Measurements from ENCODE around the gene ZMYM5. TPM values are rescaled to one million over a fixed set of nuclear protein-coding genes. Genes with fewer than 3 reads are reported as not detected.
A peak's percentile ranks its signal among the peaks of the same experiment; 100 is the strongest.
"Not testable (repeated sequence)": the region's sequence is repeated elsewhere in the genome, so short reads cannot be mapped to it uniquely, and the experiment has no call there.

The ZMYM5 gene
- total RNA-seq (10 to 100 TPM; 23.0 to 26.3 TPM), total RNA-seq (53.1 to 57.1 reads per million in 2 donors)

- ATAC-seq, result peak; percentile 87
- peaks cover 3% of the 10 kb centered on the region for H3K36me3 Mint-ChIP-seq (ENCODE audit: low read depth)
These were observed at the start of gene ZMYM5 for GRCh38 chr13:19863323-19864023. ZMYM5 (minus strand) TSS chr13:19863649; CDS start chr13:19852180, 11,469 bp downstream.

DNA sequence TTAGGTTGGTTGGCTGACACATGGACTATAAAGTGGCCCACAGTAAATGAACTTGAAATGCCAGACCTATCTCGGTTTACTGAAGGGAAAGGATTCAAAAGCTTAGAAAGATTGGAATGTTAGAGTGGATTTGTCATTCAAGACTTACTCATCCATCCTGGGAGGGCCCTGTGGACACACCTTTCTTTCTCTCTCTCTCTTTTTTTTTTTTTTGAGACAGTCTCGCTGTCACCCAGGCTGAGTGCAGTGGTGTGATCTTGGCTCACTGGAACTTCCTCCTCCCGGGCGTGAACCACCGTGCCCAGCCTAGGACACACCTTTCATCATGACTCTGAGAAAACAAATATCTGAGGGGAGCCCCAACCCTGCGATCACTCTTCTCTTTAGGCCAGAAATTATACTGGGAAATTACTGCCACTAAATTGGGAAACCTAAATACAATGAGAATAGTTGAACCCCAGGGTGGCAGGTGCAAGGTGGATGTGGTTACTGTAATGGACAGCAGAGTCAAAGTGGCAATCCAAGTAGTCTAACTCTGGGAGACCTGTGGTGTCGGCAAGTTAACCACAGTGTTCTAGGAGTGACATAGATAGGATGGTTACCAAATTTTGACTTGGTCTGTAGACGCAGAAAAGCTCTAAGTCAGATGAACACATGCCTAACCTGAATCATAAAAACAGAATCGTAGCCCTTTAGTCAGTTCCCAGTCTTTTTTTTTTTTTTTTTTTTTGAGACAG is 47.1 kb upstream of the ZMYM5 start:
- no peaks in the 10 kb centered on the region for H3K4me1 Mint-ChIP-seq
- H3K27ac Mint-ChIP-seq, result peak overlapping the region; percentile 32
- no peaks in the 10 kb centered on the region for H3K9me3 ChIP-seq (ENCODE audit: control insufficient read depth, low read length, poor library complexity, severe bottlenecking)
- no peaks in the 10 kb centered on the region for H3K27me3 Mint-ChIP-seq
- no peak for DNase-seq
- no peak for ATAC-seq
- H3K36me3 Mint-ChIP-seq (ENCODE audit: low read depth), result peaks cover 1% of the 10 kb centered on the region
- H3K4me3 Mint-ChIP-seq, result no peak overlapping the region

More at GRCh38 chr13:19863323-19864023, at the start of gene ZMYM5:
- no peaks in the 10 kb centered on the region for H3K27me3 Mint-ChIP-seq
- peak within 1 kb of the TSS; percentile 96 for H3K4me3 Mint-ChIP-seq
- H3K27ac Mint-ChIP-seq, result peak within 1 kb of the TSS; percentile 97
- no peaks in the 10 kb centered on the region for H3K9me3 ChIP-seq (ENCODE audit: control insufficient read depth, low read length, poor library complexity, severe bottlenecking)
- peaks cover 28% of the 10 kb centered on the region for H3K4me1 Mint-ChIP-seq
- DNase-seq, result peak; percentile 88 to 90 (median 89)

- peaks cover 2% of the 10 kb centered on the region for H3K36me3 Mint-ChIP-seq (ENCODE audit: low read depth)
- no peaks in the 10 kb centered on the region for H3K27me3 Mint-ChIP-seq
These were observed 45.0 kb upstream of the ZMYM5 start for GRCh38 chr13:19908350-19908986.

DNA sequence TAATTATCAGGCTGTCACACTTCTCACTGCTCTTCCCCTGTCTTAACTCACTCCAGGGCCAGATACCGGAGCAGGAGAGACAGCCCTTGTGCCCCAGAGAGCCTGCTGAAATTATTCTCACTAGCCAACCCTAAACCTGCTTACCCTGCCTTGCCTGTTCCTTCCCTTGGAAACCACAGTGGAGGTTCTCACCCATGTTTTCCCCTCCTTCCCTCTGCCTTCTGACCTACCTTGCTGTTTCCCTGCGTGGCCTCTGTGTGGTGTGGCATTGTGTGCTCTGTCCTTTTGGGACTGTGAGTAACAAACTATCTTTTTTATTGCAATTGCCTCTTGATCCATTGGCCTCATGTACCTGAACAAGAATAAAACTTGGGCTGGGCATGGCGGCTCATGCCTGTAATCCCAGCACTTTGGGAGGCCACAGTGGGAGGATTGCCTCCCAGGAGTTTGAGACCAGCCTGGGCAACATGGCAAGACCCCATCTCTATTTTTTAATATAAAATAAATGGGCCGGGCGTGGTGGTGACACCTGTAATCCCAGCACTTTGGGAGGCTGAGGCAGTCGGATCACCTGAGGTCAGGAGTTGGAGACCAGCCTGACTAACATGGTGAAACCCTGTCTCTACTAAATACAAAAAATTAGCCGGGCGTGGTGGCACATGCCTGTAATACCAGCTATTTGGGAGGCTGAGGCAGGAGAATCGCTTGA is 42.2 kb upstream of the ZMYM5 start:
- DNase-seq; ATAC-seq; H3K36me3 Mint-ChIP-seq (ENCODE audit: low read depth); H3K27me3 Mint-ChIP-seq; H3K27ac Mint-ChIP-seq; H3K4me1 Mint-ChIP-seq; H3K9me3 ChIP-seq (ENCODE audit: control insufficient read depth, low read length, poor library complexity, severe bottlenecking); H3K4me3 Mint-ChIP-seq: not testable (repeated sequence)

More at GRCh38 chr13:19908350-19908986, 45.0 kb upstream of the ZMYM5 start:
- H3K4me1 Mint-ChIP-seq, result no peaks in the 10 kb centered on the region
- no peak for ATAC-seq
- no peak for DNase-seq
- H3K4me3 Mint-ChIP-seq, result no peak overlapping the region
- no peaks in the 10 kb centered on the region for H3K9me3 ChIP-seq (ENCODE audit: control insufficient read depth, low read length, poor library complexity, severe bottlenecking)
- no peak overlapping the region for H3K27ac Mint-ChIP-seq

DNA sequence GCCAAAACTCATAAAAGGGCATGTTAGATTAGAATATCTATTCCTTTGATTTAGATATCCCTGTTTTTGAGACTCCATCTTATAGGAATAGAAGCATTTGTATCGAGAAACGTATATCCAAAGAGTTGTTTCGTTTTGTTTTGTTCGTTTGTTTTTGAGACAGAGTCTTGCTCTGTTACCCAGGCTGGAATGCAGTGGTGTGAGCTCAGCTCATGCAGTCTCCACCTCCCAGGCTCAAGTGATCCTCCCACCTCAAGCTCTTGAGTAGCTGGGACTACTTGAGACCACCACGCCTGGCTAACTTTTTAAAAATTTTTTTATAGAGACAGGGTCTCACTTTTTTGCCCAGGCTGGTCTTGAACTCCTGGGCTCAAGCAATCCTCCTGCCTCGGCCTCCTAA is 26.6 kb upstream of the ZMYM5 start:
- no peaks in the 10 kb centered on the region for H3K9me3 ChIP-seq (ENCODE audit: control insufficient read depth, low read length, poor library complexity, severe bottlenecking)
- Mint-ChIP-seq H3K36me3 (ENCODE audit: low read depth) (no peaks in the 10 kb centered on the region), H3K4me3 (no peak overlapping the region), H3K4me1 (no peaks in the 10 kb centered on the region), H3K27me3 (no peaks in the 10 kb centered on the region), H3K27ac (no peak overlapping the region)
- no peak for DNase-seq
- no peak for ATAC-seq

GRCh38 chr13:19888799-19889198 is 25.4 kb upstream of the ZMYM5 start:
- H3K4me1 Mint-ChIP-seq, result no peaks in the 10 kb centered on the region
- no peaks in the 10 kb centered on the region for H3K36me3 Mint-ChIP-seq (ENCODE audit: low read depth)
- DNase-seq, result no peak
- no peak overlapping the region for H3K4me3 Mint-ChIP-seq
- peak; percentile 44 for ATAC-seq
- no peaks in the 10 kb centered on the region for H3K9me3 ChIP-seq (ENCODE audit: control insufficient read depth, low read length, poor library complexity, severe bottlenecking)
- H3K27me3 Mint-ChIP-seq, result no peaks in the 10 kb centered on the region
- H3K27ac Mint-ChIP-seq, result no peak overlapping the region

GRCh38 chr13:19882231-19882630 is 18.8 kb upstream of the ZMYM5 start:
- no peak overlapping the region for H3K27ac Mint-ChIP-seq

GRCh38 chr13:19881641-19882040 is 18.2 kb upstream of the ZMYM5 start:
- Mint-ChIP-seq H3K4me3 (no peak overlapping the region), H3K27me3 (peaks cover 7% of the 10 kb centered on the region), H3K4me1 (no peaks in the 10 kb centered on the region), H3K27ac (no peak overlapping the region), H3K36me3 (ENCODE audit: low read depth) (no peaks in the 10 kb centered on the region)
- ATAC-seq (no peak), DNase-seq (no peak)
- H3K9me3 ChIP-seq (ENCODE audit: control insufficient read depth, low read length, poor library complexity, severe bottlenecking), result no peaks in the 10 kb centered on the region

More at GRCh38 chr13:19882231-19882630, 18.8 kb upstream of the ZMYM5 start:
- DNase-seq, result no peak
- ATAC-seq, result no peak
- H3K4me3 Mint-ChIP-seq, result no peak overlapping the region
- no peaks in the 10 kb centered on the region for H3K9me3 ChIP-seq (ENCODE audit: control insufficient read depth, low read length, poor library complexity, severe bottlenecking)
- peaks cover 7% of the 10 kb centered on the region for H3K27me3 Mint-ChIP-seq
- no peaks in the 10 kb centered on the region for H3K36me3 Mint-ChIP-seq (ENCODE audit: low read depth)
- H3K4me1 Mint-ChIP-seq, result no peaks in the 10 kb centered on the region

- ATAC-seq (peak; percentile 35), DNase-seq (peak in 1 of 3 donors; percentile 60)
- H3K36me3 Mint-ChIP-seq (ENCODE audit: low read depth), result peaks cover 2% of the 10 kb centered on the region
- H3K27me3 Mint-ChIP-seq, result no peaks in the 10 kb centered on the region
- peak overlapping the region; percentile 97 for H3K27ac Mint-ChIP-seq
- peaks cover 26% of the 10 kb centered on the region for H3K4me1 Mint-ChIP-seq
- peak overlapping the region; percentile 96 for H3K4me3 Mint-ChIP-seq
- no peaks in the 10 kb centered on the region for H3K9me3 ChIP-seq (ENCODE audit: control insufficient read depth, low read length, poor library complexity, severe bottlenecking)
These were observed 1.4 kb upstream of the ZMYM5 start for GRCh38 chr13:19864746-19865309.

GRCh38 chr13:19864024-19864745 is 736 bp upstream of the ZMYM5 start:
- peak; percentile 49 for ATAC-seq
- H3K36me3 Mint-ChIP-seq (ENCODE audit: low read depth), result peaks cover 3% of the 10 kb centered on the region
- H3K4me1 Mint-ChIP-seq, result peaks cover 26% of the 10 kb centered on the region
- no peaks in the 10 kb centered on the region for H3K9me3 ChIP-seq (ENCODE audit: control insufficient read depth, low read length, poor library complexity, severe bottlenecking)
- peak overlapping the region; percentile 96 for H3K4me3 Mint-ChIP-seq
- peak; percentile 49 to 56 (median 50) for DNase-seq
- no peaks in the 10 kb centered on the region for H3K27me3 Mint-ChIP-seq
- peak overlapping the region; percentile 97 for H3K27ac Mint-ChIP-seq

GRCh38 chr13:19862481-19863313 is 752 bp downstream of the ZMYM5 start:
- H3K27ac Mint-ChIP-seq, result peak overlapping the region; percentile 97
- H3K4me1 Mint-ChIP-seq, result peaks cover 26% of the 10 kb centered on the region

More at GRCh38 chr13:19862481-19863313, 752 bp downstream of the ZMYM5 start:
- H3K9me3 ChIP-seq (ENCODE audit: control insufficient read depth, low read length, poor library complexity, severe bottlenecking), result no peaks in the 10 kb centered on the region
- H3K27me3 Mint-ChIP-seq, result no peaks in the 10 kb centered on the region
- DNase-seq (peak; percentile 25 to 36 (median 33)), ATAC-seq (peak; percentile 5)
- peak overlapping the region; percentile 96 for H3K4me3 Mint-ChIP-seq
- H3K36me3 Mint-ChIP-seq (ENCODE audit: low read depth), result peaks cover 3% of the 10 kb centered on the region

Data from T-helper 17 cell (primary cell).